Germinal center (tissue), 1 donor: Measurements from ENCODE around the gene RASA3.

Experiments used
- DNase-seq: peaks from one replicate; pipeline ENCODE4 v3.0.0; 2012; ENCODE audit warnings: mixed read lengths, low spot score

The RASA3 gene

DNA sequence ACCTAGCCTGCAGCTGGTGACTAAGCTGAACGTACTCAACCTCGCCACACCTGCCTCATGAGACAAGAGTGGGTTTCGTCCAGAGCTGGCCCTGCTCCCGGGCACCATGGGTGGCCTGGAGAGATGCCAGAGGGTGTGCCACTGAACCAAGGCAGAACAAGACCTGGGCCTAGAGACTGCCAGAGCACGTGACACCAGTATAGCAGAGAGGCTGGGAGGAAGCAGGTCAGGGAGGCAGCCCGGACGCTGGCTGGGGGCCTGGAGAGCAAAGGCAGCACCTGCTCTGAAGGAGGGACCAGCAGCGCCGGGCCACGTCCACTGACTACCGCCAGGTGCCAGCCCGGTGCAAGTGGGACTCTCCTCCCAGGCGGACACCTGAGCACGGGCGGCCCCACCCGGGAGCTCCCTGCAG, 151.2 kb downstream of the RASA3 start:
- no peak for DNase-seq

GRCh38 chr13:113980489-113981064, 151.8 kb downstream of the RASA3 start:
- DNase-seq, result no peak

DNA sequence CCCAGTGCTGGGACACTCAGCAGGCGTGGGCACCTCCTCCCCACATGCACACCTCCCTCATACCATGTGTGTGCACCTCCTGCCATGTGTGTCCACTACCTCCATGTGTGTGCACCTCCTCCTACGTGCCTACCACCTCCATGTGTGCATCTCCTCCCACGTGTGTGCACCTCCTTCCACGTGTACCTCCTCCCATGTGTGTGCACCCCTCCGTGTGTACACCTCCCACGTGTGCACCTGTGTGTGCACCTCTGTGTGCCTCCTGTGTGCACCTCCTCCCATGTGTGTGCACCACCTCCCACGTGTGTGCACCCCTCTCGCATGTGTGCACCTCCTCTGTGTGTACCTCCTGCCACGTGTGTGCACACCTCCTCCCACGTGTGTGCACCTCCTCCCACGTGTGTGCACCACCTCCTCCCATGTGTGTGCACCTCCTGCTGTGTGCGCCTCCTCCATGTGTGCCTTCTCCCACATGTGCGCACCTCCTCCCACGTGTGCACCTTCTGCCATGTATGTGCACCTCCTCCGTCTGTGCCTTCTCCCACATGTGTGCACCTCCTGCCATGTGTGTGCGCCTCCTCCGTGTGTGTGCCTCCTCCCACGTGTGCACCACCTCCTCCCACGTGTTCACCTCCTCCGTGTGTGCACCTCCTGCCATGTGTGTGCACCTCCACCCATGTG, 152.5 kb downstream of the RASA3 start:
- no peak for DNase-seq

GRCh38 chr13:113978741-113979481, 153.5 kb downstream of the RASA3 start:
- DNase-seq, result no peak

GRCh38 chr13:113977976-113978375, 154.4 kb downstream of the RASA3 start:
- DNase-seq, result no peak

GRCh38 chr13:113976711-113977684, 155.4 kb downstream of the RASA3 start:
- DNase-seq, result no peak

- DNase-seq, result no peak
Measured at GRCh38 chr13:113975416-113975815, 157.0 kb downstream of the RASA3 start.

- DNase-seq, result no peak
Measured at GRCh38 chr13:113974304-113975281, 157.8 kb downstream of the RASA3 start.

DNA sequence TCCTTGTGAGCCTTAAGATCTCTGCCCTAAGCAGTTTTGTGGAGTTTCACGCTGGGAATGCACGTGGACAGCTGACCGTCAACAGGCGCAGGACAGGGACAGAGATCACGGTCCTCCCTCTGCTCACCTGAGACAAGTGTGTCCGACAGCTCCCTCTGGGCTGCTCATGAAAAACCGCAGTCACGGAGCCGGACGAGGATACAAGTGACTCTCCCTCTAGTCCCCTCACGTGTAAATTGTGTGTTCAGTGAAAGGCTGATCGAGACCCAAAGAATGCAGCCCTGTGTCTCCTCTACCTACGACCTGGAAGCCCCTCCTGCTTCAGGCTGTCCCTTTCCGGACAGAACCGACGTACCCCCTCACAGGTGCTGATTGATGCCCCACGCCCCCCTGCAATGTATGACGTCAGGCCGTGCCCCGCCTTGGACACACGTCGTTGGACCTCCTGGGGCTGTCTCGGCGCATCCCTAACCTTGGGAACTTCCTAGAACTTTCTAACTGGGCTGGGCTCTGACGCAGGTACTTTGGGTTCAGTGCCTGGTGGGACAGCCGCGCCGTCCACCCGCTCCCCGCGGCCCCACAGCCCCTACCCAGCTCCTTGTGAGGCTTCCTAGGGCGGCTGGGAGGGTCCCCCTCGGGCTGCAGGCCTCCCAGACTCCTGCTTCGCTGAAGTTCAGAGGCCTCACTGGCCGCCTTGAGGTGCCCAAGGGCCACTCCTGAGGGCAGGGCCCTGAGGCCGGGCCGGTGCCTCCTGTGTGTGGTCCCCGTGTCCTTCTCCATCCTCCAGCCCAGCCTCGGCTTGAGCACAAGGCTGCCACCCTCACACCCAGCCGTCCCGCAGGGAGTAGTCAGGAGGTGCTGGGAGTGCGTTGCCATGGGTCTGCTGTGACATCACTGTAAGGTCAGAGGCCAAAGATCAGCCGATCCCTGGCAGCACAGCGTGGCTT, 158.9 kb downstream of the RASA3 start, which contains the start of gene C13orf46:
Gene C13orf46, minus strand, starts transcription at position 859 of the 947 bp plus-strand sequence. Its CDS starts 79 bp downstream, at position 780.
- DNase-seq, result no peak

- DNase-seq, result no peak
Measured at GRCh38 chr13:113972451-113973217, 159.8 kb downstream of the RASA3 start.

- no peak for DNase-seq
Measured at GRCh38 chr13:113971471-113972231, 160.8 kb downstream of the RASA3 start.

DNA sequence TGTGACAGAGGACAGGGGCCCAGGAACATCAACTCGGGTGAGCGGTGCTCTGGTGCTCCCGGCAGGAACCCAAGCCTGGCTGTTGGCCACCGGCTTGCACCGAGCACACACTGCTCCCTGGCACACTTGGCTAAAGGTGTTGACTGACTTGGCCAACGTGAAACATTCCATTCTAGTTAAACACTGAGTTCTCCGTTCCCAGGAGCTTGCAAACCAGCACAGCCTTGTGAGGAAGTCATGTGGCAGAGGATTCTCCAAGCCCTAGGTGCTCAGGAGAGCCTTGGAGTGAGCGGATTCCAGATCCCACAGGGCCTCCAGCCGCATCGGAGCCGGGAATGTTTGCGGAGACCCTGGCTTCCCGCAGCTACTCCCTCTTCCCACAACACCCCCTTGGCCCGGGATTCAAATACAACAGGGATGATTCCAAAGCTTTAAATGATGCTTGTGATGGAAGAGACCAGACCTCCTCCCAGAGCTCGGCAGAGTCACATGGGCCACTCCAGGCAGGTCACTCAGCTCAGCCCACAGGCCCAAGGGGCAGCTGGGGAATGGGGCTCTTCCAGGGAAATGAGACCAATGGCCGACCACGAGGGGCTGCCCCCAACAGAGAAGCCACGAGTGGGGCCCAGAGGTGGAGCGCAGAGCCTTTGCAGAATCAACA, 161.5 kb downstream of the RASA3 start:
- no peak for DNase-seq

DNA sequence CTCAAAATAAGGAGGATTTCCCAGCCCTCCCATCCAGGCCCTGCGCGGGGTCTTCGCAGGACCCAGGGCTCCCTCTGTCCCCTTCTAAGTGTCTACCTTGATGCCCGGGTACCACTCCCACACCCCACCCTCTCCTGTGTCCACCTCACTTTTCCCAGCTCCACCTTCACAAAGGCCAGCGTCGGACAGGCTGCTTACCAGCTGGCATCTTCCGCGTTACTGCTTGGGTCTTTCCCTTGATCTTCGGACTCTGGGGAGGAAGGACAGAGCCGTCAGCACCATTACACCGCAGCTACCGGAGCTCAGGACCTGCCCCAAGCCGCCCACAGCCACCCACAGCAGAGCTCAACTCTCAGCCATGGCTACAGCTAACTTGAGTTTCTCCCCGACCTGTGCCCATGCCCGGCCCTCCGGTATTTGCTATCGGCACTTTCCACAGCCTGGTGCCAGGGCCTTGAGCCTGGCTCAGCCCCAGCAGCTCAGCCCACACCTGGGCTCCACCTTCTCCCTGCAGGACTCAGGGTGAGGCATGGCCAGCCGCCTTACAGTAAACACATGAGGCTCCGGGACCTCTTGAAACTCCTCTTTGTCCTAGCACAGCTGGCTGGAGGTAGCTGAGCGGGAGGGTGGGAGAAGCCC, 162.3 kb downstream of the RASA3 start:
- no peak for DNase-seq

DNA sequence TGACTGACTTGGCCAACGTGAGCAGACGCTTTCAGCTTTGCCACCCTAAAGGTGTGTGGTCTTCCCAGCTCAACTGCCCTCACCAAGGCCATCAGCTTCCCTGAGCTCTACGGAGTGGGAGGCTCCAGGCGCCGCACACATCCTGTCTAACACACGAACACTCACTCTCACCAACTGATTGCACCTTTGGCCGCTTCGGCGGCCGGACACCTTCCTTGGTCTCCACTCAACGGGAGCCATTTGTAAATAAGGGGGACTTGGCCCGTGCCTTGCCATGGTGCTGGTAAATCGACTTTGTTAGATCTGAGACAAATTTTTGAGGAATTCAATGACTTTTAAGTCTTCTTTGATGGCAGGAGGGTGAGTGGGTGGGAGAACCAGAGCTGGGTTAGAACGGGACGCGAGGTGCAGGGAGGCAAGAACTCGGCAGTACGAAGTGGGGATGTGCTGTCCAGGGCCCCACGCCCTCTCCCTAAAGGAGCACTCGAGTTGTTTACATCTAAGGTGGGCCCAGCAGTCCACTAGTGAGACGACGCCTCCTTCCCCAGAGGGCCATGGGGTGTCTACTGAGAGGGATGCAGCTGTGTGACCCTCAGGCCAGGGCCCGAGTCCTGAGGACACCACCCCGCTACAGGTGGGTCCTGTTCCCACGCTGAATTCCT, 163.0 kb downstream of the RASA3 start:
- no peak for DNase-seq

DNA sequence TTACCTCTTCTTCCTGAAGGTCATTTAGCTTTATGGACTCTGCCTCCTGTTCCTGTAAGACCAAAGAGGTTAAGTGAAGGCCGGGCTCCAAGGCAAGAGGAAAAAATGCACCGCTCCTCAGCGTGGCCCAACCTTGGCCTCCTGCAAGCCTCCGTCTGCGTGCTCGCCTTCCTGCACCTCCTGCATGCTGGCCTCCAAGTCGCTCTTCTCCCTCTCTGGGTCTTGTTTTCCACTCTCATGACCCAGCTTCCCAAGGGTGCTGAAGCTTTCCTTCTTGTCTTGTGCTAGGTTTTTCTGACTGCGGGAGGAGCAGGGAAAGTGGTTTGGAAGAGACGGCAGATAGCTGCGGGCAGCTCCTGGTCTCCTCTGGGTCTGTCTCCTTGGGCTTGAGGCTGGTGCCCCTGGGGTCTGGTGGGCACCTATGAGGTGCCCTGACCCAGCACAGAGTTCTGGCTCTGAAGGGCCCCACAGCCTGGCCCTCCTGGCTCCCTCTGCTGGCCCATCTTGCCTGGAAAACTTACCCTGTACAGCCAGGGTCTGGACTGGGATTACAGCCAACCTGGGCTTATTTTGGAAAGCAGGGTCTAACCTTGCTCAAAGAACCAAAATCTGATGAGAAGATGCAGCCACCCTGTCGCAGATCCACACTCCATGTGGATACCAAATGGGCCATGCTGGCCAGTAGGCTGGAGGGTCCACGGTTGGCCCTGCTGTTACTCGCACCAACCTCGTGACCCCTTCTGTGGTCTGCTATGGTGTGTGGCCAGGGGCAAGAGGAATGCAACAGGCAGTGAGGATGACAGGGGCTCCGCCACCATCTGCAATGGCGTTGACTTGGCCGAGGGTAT, 163.7 kb downstream of the RASA3 start:
- DNase-seq, result no peak
